GM21786 (cell line): ENCODE results near the gene SCFD2.

Experiments
- ATAC-seq: cut with Tn5 transposase; IDR thresholded peaks from one replicate; pipeline ENCODE4 v1.9.1; 2021; ENCODE audit not compliant: unreplicated experiment

SCFD2 gene

DNA sequence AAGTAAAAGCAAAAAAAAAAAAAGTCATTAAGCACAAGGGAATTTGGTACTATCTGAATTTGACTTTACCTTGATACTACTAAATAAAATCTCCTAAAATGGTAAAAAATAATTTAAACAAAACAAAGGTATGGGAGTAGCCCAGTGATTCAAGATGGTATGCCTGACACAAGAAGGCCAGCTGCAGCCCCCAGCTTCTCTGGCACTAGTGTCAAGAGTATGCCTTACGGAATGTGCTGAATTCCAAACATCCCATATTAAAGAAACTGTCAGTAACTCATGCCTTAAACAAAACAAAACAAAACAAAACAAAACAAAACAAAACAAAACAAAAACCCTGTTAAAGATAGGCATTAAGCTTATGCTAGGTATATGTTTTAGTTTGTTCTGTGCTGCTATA is 422.9 kb downstream of the SCFD2 start:
- no peak for ATAC-seq

DNA sequence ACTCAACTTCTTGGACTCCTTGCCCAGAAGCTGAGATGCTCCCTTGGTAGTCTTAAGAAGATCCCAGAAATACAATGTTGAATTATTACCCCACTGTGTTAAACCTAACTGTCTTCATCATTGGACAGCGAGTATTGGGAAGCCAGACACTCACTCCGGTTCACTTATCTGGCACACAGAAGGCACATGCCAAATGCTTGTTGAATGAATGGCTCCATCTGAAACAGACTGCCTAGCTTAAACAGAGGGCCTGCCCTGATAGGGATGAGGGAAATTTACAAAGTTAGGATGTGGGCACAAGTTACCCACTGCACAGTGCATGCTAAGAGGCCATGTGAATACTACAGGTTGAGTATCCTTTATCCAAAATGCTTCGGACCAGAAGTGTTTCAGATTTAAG is 424.4 kb downstream of the SCFD2 start:
- ATAC-seq: no peak

DNA sequence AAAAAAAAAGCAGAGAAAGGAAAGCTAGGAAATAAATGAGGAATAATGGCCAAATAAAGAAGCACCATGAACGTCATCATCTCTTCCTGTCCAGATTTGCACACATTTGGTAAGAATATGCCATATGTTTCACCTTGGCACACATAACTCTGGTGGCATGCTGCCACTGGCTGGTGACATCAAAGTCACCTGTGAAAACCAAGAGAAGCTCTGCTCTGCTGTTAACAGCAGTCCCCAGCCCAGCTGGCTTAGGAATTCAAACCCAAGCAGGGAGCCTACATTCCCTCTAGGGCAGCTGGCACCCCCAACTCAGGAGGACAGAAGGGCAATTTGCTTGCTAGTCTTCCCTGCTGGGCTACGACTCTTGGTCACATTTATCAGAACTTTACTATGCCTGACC is 426.1 kb downstream of the SCFD2 start:
- ATAC-seq: no peak

DNA sequence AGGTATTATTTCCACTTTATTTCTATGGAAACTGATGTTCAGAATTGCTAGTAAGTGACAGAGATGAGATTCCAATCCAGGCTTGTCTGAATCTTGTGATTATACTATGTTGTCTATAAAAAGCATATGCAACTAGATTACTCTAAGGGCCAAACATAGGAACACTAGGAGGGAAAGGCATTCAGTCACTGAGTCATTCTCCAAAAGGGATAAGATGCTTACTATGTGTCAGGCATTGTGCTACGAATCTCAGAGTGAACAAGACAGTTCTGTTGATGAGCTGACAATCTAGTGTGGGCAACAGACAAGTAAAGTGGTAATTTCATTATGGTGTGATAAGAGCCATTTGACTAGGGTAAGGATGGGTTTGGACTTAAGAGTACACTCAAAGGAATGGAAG is 426.5 kb downstream of the SCFD2 start:
- ATAC-seq: no peak

- no peak for ATAC-seq
Measured at GRCh38 chr4:52937829-52938228, 428.0 kb downstream of the SCFD2 start.

DNA sequence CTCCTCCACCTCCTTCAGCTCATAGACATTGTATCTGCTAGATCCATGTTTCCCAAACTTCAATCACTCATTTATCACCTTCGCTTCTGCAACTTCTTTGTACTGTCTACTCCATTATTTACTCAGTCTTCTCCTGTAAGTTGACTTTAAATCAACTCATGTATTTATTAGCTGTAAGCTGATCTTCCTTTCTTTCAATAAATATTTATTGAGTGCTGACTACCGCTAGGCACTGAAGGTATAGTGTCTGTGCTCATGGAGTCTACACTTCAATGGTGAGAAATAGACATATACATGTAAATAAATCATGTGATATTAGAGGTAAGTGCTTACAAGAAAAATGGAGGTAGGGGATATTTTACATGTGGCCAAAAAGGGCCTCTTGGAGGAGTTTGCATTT is 429.1 kb downstream of the SCFD2 start:
- ATAC-seq: no peak

DNA sequence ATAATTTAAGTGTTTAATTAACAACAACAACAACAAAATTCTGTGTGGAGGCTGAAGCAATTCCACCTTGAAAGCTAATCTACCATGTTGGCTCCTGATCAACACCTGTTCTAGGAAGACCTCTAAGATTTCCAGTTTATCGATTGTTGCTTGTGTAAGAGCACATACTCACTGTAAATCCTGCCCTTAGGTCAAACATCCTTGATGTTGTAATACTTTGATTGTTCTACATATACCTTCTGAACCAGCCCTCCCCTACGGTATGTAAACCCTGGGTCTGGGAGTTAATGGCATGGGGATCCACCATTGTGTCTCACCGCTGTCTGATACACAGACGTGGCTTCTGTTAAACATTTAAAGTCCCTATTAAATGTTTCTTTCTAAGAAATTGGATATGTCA is 430.5 kb downstream of the SCFD2 start:
- no peak for ATAC-seq

DNA sequence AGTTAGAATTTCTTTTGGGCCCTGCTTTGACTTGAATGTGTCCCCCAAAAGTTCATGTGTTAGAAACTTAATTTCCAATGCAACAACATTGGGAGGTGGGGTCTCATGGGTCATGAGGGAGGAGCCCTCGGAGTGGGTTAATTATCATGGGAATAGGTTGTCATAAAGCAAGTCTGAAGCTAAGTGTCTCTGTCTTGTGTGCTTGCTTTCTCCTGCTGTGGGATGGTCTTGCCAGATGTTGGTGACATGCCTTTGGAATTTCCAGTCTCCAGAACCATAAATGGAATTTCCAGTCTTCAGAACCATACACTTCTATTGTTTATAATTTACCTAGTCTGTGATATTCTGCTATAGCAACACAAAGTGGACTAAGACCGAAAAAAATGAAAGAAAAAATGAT is 432.1 kb downstream of the SCFD2 start:
- no peak for ATAC-seq

DNA sequence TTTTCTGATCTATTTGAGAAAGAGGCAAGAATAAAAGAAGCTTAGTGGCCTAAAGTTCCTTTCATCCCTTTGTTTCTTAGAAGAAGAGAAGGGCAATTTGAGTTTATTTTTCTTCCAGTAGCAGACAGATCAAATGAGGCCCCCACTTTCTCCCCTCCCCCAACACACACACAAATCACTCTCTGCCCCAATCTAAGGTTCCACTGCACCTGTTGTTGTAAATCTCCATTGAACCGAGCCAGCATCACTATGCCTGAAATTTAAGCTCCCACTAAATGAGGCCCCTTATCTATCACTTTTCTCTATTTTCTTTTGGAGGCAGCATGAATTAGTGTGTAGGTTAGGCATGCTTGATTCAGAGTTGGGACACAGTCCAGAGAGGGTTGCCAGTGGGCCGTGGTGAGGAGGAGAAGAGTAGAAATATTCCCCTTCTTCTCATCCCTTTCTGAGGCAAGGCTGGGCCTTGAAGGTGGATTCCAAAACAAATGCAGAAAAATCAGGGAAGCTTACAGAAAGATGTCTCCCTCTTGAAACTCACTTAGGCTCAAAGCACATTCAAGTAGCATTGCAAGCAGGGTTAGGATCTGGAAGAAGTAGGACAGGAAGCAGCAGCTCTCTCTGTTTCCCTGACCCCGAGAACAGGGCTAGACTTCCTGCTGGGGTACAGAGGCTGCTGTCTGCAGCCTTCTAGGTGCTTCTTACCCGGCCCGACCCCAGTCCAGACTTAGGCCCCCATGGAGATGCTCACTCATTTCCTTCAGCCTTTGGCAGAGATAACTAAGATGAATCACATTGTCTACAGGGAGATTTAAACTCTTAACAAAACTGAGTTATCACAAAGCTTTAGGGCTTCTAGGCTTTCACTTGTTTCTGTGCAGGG is 433.0 kb downstream of the SCFD2 start:
- ATAC-seq: no peak

DNA sequence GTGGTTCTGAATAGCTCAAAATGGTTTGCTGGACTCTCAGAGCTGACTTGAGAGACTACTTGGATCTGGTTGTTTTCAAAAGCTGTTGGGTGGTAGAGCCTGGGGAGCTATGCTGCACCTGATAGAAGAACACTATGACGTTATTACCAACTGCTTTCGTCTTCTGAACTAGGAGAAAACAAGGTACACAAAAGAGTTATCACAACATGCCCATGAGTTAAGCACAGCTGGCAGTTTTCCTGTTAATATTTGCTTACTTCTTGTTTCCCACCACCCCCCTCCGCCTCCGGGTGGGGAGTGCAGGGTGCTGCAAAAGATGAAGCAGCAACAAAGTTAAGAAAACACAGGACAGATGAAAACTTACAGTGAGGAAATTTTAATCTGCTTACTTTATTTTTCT is 434.6 kb downstream of the SCFD2 start:
- ATAC-seq: no peak

- ATAC-seq: no peak
Measured at GRCh38 chr4:52926196-52926974, 439.5 kb downstream of the SCFD2 start.

GRCh38 chr4:52925531-52925968 is 440.3 kb downstream of the SCFD2 start:
- ATAC-seq: no peak

GRCh38 chr4:52919461-52919860 is 446.4 kb downstream of the SCFD2 start:
- ATAC-seq: no peak

DNA sequence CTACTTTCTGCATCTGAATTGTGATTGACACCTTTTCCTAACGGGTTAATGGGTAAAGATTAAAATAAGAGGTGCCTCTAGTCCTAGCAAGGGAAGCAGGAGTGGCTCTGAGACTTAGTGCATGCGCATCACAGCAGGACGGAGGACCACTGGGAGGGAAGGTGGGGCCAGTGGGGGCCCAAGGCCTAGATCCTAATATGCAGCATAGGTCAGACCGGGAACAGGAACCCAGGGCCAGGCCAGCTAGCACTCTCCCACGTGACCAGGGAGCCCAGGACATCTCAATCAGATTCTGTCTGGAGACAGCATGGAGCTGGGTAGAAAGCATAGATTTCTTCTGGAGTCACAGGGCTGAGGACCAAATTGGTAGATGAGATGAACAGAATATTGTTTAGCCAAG is 448.0 kb downstream of the SCFD2 start:
- no peak for ATAC-seq

- no peak for ATAC-seq
Measured at GRCh38 chr4:52915730-52916300, 450.0 kb downstream of the SCFD2 start.

- no peak for ATAC-seq
Measured at GRCh38 chr4:52915191-52915590, 450.7 kb downstream of the SCFD2 start.

- ATAC-seq: no peak
Measured at GRCh38 chr4:52914051-52914605, 451.7 kb downstream of the SCFD2 start.

DNA sequence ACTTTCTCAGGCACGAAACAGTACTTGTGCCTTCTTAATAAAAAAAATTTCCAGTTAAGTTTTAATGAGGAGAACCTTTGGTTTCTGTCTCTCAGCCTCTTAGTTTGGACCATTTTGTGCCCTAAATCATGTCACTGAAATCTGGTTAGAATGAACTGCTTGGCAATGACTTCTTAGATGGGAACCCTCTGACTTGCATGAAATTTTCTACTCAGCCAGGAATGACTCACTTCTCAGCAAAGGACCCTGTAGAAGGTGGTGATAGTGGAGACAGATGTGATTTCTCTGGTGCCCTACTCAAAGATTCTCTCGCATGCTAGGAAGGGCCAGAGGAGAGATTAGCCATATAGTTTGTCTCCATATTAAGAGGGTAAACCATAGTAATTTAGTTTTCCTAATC is 453.3 kb downstream of the SCFD2 start:
- ATAC-seq: no peak

DNA sequence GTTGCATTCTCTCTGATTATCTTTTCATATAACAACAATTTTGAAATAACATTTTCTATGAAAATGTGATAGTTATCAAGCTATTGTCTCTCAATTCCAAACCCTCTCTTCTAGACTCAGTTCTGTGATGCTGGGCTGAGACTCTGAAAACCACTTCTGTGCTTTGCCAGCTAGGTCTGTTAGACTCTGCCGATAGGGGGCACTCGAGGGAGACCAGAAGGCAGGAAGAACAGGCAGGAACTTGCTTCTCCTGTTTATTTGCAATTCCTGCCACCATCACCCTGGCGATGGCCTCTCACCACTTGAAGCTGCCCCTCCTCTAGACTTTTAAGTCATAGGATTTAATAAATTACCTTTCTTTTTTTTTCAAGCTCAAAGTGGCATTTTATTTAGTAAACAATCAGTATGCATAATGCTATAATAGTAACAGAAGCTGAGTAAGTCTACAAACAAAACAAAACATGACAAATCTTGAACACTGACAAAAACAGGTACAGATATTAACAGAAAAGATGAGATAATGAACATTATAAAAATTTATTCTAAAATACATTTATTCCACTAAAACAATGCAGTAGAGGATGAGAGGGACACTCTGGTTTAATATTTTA is 454.1 kb downstream of the SCFD2 start:
- ATAC-seq: peak; percentile 93

DNA sequence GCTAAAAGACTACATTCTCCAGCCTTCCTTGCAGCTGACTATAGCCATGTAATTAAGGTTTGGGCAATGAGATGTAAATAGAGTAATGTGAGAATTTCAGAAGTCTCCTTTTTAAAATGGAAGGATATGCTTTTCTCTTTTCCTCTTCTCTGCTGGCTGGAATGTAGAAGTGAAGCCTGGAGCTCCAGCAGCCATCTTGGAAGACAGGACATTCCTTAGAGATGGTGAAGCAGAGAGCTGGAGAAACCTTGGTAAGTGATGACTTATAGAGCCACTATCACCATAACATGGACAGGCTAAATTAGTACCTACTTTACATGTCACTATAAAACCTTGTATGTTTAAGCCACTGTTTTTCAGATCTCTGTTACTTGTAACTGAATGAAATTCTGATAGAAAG is 455.7 kb downstream of the SCFD2 start:
- no peak for ATAC-seq

GRCh38 chr4:52907510-52907909 is 458.4 kb downstream of the SCFD2 start:
- no peak for ATAC-seq
